HG02938 (cell line): Measurements from ENCODE around the gene DNPH1.

Source experiments
- ATAC-seq: cut with Tn5 transposase; IDR thresholded peaks from one replicate; pipeline ENCODE4 v1.9.1; 2021; ENCODE audit warnings: mild to moderate bottlenecking, moderate library complexity; ENCODE audit not compliant: unreplicated experiment

DNPH1 gene, protein sequence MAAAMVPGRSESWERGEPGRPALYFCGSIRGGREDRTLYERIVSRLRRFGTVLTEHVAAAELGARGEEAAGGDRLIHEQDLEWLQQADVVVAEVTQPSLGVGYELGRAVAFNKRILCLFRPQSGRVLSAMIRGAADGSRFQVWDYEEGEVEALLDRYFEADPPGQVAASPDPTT

DNA sequence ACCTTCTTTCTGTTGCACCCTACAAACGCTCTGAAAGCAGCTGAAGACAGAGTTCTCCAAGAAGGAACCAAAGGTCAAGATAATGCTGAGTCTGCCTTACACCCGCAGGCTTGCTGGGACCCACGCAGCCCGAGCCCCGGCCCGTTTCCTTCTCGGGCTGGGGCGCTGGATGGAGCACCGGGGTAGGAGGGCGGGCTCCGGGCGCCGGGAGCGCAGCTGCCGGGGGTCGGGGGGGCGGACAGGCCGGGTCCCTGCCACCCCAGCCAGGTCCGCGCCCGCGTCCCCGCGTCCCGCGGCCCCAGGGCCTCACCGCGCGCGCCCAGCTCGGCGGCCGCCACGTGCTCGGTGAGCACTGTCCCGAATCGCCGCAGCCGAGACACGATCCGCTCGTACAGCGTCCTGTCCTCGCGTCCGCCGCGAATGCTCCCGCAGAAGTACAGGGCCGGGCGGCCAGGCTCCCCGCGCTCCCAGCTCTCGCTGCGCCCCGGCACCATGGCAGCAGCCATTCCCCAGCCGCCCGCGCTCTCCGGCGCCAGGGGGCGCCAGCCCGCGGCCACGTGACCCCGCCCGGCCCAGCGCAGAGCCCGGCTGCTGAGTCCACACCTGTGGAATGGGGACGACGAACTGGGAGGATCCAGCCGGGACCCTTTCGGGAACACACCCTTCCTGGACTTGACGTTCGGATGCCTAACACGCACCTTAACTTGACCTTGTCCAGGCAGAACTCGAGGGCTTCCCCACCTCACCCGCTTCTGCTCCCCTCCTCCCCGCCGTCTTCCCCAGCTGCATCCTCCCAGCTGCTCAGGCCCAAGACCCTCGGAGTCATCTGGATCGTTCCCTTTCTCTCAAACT lies at the start of gene DNPH1:
TSS of gene DNPH1 (minus strand) at position 531 of the 852 bp plus-strand sequence. CDS start at position 506, 25 bp downstream.
- no peak for ATAC-seq

DNA sequence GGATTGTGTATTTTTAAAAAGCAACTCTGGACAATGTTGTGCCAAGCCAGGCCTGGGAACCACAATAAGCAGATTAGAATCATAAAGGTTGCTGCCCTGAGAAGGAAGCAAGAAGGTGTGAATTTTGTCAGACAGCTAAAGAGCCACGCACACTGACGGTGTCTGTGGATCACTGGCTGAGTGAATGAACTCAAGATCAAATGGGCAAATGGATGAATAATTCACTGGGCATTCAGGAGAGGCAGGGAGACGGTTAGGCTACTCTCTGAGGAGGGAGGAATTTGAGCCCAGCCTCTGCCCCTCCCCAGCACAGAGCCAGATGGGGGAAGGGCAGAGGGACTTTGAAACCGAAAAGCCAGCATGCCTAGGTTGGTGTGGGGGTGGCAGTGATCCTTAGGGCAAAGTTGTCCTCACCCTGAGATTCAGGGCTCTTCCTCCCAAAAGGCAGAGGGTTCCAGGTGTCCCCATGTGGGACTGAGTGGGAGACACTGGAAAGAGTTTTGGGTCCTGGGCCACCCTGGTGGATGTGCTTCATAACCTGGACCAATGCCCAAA lies 49.3 kb upstream of the DNPH1 start:
- no peak for ATAC-seq

DNA sequence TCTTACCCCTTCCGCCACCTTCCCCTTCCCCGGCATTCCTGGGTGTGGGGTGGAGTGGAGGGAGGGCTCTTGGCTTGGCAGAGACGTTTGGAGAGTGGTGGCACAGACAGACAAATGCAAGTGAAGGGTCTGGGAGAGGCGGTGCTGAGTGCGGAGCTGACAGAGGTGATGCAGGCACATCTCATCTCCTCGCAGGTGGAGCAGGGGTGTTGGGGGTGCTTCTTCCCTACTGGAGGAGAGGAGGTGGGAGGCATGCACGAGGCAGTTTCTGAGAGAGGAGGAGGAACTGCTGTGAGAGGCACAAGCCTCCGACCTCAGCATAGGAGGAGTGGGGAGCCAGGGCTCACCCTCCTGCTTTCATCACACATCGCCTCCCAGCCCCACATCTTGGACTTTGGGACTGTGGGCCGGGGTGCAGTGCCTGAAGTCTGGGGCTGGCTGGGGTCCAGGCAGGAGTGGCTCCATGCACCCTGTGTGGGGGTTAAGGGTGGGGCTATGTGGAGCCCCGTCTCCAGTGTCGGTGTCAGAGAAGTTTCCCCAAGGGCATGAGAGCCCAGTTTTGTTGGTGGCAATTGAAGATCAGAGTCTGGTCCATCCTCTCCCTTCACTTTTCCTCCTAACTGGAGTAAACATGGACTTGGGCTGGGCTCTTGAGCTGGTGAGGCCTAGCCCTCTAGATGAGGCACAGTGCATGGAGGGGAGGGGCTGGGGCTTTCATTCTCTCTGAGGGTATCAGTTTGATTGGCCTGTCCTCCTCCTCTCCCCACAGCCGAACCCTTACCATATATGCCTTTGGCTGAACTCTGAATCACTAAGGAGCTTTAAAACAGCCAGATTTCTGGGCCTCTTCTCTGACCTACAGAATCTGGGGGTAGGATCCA lies 48.6 kb upstream of the DNPH1 start:
- ATAC-seq: no peak

DNA sequence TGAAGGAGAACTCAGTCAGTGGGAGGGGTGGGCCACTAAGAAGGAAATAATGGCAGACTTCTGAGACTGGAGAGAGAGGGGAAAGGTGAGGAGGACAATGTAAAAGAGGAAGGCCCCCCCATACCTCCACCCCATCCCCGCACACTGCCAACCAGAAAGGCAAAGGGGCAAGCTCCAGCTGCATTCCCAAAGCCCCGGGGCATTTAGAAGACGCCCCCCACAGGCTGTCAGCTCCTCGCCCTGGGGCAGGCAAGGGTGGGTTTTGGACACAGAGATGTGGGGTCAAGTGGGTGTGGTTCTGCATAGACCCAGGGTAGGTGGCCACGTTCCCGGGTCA lies 48.0 kb upstream of the DNPH1 start:
- no peak for ATAC-seq

DNA sequence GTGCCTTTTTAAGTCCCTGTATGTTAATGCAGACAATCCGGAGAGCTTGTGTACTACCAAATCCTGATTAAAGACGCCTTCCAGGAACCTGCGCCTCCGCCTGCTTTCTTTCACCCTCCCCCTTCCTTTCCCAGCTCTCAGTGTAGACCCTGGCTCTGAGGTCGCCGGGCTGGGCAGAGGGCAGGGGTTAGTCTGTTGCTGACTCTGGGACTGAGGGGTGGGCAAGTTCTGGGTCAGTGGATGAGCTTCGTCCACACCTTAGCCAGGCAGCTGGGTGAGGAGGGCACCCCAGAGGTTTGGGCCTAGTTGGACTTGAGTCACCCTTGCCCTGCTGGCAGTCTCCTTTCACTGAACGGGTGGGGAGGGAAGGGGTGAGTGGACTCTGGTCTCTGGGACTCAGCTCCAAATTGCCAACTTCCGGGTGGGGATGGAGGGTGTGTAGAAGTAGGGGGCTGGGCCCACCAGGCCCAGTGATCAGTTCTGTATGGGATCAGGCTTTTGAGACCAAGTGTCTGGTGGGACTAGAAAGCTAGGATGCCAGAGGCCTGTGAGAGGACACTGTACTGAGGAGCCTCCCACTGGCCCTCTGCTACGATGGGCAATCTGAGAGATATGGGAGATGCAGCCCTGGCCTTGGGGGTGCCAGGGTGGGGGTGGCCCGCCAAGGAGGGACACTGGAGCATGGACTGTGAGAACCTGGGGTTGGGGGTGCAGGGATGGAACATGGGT lies 47.5 kb upstream of the DNPH1 start:
- ATAC-seq: no peak

DNA sequence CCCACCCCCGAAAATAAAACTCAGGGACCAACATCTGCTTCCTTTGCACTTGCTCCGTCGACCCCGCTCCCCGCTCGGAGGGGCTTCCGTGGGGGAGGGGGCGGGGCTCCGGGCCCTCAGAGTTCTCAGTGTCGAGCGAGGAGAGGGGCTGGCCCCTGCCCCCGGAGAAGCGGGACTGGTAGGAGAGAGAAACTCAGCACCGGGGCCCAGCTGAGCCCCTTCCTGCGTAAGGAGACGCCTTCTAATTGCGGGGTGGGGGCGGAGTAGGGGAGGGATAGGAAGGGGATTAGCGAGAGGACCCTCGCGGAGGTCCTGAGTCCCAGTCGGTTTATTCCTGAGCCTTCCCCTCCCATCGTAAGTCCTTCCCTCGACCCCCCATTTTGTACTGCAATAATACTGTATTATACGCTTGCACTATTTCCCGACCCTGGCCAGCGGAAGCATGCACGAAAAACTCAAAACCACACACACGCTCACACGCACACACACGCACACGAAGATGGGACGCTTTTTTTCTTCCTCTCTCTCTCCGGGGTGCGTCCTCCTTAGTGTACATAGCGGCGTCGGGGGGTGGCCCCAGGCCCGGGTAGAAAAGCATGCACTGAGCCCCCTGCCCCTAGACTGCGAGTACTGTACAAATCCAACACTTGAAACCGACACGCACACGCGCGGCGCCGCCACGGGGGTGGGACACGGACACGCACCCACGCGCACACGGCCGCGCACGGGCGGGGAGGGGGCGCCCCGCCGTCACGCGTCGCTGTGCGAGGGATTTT lies 46.7 kb upstream of the DNPH1 start:
- no peak for ATAC-seq

DNA sequence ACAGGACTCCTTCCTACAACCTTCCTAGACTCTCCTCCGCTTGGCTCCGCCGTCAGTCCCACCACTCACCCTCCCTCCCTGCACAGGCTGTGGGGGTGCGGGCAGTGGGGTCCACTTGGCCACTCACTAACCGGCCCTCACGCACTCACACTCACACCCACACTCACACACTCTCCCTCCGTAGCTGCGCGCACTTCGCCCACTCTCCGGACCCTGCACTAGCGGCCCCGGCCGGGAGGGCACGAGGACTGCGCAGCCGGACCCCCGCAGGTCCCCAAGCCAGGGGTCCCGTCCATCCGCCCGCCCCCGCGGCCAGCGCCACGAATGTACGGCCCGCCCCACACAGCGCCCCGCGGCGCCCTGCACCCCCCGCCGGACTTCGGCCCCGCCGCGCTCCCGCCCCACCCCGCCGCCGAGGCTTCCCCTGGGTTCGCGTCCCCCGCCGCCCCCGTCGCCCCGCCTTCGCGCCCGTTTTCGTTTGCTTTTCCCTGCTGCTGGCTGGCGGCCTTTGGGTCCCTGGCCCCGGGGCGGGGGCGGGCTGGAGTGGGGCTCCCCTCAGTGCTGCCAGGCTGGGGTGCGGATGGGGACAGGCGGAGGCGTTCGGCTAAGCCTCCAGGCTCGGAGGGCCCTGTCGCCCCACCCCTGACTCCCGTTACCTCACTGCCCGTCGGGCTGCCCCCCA lies 45.8 kb upstream of the DNPH1 start:
- ATAC-seq: no peak

DNA sequence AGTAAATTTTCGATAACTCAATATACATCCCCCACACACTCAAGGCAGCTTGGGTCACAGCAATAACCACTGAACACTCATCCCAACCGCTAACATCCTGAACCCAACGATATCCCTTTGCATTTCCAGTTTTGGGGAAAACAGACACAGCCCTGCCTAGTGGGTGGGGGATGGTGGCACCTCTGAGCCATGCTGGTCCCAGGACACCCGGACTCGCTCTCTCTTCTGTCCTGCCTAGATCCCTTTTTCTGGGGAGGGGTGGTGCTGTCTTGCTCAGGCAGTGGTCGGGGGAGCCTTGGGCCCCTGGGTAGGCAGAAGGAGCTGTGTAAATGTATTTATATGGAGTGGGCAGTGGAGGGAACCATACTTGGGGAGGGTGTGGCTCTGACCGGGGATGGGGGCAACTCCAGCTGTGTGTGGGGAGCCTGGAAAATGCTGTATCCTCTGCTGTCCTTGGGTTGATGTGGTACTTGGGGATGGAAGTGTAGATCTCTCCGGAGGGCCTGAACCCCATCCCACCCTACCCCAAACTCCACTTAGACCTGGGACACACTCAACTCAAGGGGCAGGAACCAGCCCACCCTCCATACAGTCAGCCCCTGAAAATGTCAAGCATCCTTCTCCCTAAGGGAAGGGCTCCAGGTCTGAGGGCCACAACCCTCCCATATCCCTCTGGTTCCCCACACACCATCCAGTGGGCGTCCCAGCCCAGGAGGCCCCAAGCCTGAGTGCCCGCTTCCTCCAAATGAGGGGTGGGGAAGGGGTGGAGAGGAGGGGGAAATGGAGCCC lies 45.0 kb upstream of the DNPH1 start:
- no peak for ATAC-seq

DNA sequence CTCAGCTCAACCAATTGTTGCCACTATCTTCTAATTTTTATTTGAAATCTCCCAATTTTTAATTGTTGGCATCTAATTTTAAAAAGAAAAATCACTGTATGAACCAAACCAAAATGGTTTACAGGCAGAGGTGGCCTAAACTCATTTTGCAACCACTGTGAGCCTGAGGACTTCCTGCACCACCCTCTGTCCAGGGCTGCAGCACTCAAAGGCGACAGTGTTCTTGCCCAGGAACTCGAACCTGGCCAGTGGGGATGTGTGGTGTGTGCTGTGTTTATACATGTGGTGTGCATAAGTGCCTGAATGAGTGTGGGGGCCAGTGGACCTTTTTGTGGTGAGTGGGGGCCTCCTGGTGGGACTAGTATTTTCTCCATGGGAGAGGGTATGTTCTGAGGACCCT lies 44.4 kb upstream of the DNPH1 start:
- ATAC-seq: no peak

DNA sequence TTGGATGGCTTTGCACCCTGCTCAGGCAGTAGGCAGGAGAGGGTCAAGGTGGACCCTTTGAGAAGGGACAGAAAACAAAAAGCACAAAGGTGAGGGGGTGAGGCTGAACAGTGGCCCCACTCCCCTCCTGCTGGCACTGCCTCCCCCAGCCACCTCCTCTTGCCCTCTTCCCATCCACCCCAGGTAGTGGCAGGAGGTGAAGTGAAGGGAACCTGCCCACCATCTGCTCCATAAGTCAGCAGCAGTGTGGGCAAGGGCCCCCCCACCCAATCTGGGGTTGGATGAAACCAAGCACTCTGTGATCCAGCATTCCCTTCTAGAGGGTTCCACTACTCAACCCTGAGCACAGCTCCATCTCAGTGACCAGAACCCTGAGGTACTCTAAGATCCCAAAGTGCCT lies 42.7 kb upstream of the DNPH1 start:
- ATAC-seq: no peak

DNA sequence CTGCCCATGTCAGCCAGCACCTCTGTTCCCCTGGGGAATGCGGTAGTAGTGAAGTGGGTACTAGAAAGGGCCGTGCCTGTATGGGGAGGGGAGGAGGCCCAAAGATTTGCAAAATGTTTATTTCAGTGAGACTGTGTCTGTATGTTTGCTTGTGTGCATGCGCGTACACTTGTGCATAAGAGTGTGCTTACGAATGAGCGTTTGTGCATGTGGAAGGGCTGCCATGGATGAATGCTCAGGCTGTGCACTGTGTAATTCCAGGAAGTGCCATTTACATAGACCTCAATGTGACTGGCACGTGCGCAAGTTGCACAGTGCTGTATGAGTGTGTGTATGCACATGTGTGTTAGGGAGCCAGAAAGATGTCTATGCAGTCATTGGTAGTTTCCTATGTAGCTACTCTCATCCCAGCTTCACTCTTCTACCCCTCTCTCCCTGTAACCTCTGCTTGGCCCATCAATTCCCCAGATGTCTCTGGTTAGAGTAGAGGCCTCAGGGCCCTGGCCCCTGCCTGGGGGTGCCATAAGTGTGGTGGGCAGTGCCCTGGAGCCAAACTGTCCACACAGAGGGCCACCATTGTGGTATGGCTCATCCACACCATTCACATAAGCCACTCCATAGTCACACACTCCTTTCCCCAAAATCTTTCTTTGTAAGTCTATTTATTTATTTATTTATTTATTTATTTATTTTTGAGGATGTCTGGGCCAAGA lies 42.0 kb upstream of the DNPH1 start:
- ATAC-seq: no peak

DNA sequence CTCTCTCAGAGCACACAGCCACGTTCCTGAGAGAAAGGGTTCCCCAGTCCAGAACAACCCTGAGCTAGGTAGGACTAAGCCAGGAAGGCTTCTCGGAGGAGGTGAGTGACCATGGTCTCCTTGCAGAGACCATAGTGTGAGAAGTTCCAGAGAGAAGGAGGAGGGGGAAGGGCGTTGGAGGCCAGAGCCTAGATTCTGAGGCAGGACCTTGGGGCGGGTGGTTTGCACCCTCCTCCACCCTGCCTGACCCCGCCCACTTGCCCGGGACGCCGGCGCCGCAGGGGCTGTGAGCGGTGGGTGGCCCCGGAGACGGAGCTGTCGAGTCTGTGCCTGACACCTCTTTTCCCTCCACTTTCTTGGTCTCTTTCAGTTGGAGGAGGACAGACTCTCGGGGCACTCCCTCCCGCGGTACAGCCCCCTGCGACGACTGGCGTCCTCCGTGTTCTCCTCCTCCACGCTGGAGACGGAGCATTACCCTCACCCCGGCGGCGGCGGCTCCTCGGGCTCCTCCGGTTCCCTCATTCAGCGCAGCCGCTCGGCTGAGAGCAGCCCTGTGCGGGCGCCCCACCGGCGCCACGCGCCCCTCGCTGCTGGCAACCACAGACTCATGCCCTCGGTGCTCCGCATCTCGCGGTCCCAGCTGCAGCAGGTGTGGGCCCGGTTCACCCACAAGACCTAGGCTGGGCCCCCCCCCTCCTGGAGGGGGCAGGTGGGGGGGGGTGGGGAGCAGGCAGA lies 40.2 kb upstream of the DNPH1 start:
- no peak for ATAC-seq

DNA sequence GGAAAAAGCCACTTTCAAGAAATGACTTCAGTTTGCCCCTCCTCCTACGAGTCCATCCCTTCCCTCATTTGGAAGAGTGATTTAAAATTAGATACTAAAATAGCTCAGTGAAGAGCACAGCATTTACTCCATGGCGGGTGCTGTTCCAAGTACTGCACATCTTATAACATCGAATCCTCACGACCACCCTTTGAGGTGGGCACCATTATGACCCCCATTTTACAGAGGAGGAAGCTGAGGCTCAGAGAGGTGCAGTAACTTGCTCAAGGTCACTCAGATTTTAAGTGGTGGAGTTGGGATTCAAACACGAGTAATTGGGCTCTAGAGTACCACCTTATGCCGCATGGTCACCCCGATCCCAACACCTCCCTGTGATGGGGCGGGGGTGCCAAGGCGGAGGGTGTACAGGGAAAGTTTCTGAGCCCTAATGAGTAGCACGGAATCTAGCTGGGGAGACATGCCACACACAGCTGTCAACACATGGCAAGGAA lies 39.5 kb upstream of the DNPH1 start:
- ATAC-seq: no peak

DNA sequence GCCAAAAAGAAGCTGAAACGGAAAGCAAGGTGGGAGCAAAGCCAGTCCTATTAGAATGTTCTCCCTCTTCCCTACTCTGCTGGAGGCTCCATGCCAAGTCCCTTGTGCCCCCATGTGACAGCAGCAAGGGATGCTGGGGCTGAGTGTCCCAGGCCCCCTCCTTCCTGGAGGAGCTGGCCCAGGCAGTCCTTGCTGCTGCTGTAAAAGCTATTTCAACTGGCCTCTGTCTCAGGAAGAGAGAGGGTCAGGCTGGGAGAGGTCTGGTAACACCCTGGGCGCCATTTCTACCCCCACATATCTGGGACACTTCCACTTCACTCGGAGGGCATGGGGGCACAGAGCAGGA lies 39.0 kb upstream of the DNPH1 start:
- no peak for ATAC-seq

DNA sequence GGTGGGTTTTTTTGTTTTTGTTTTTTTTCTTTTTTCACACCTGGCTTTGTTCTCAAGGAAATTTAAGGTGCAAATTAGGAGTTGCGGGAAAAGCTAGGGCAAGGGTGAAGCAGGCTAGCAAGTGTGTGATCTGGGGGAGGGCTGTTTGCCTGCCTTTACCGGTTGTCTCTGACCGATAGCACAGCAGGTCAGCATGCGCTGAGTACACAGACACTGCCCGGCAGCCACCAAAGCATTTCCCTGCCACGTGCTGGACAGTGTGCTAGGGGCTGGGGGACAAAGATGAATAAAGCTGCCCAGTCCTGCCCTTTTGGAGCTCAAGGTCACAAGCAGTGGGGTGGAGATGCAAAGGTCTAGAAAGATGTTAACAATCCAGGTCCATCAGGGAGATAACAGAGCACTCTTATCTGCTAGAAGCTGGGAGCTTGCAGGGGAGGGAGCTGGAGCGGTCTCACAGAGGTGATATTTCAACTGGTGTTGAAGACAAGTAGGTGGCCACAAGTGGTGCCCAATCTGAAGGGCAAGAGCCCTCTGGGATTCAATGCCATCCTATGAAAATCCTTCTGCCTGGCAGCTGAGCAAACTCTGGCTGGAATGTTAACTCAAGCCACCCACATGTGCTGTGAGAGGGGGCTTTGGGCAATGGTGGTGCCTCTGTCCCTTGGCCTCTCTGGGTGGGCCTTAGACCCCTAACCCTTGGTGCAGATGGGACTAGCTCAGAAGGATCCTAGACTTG lies 38.5 kb upstream of the DNPH1 start:
- ATAC-seq: no peak

DNA sequence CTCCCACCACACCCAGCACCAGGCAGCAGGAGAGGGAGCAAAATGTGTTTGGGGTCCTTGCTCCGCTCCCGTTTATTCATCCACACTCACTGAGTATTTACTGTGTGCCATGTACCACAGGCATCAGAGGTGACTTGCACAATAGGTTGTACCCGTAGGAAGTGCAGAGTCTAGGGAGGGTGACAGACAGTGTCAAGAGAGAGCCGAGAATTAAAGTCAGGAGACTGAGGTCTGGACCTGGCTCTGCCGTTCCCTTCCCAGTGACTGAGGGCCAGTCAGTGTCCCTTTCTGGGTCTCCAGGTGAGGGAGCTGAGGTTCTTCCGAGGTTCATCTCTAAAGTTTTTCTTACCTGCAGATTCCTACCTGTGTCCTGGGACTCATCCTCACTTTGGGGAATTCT lies 36.3 kb upstream of the DNPH1 start:
- ATAC-seq: no peak
